ENCODE measurements around the gene IDH2. TPM values are rescaled to one million over a fixed set of nuclear protein-coding genes. Genes with fewer than 3 reads are reported as not detected.
"Not testable (repeated sequence)": the region's sequence is repeated elsewhere in the genome, so short reads cannot be mapped to it uniquely, and the experiment has no call there.

The IDH2 gene
- 100 to 1,000 TPM in 1 of 2 donors, 10 to 100 TPM in 1; 65.5 to 111 TPM for total RNA-seq
- polyA plus RNA-seq (ENCODE audit: insufficient read length in 2 of 2), result 100 to 1,000 TPM; 141 to 144 TPM
- long read RNA-seq, donor 1, transcript IDH2-201 (11 exons, 2,694 nt), result major isoform, 45 of 50 reads
- long read RNA-seq, donor 1, transcript IDH2-204 (9 exons, 1,449 nt), result minor isoform, 5 of 50 reads
- long read RNA-seq, donor 1, partial matches to known transcripts, result 0 of 50 reads
- long read RNA-seq, donor 1, other reads (novel, unspliced or antisense), result 0 of 50 reads
- long read RNA-seq, donor 2, transcript IDH2-201 (11 exons, 2,694 nt), result major isoform, 22 of 25 reads
- long read RNA-seq, donor 2, partial matches to known transcripts, result 0 of 25 reads
- long read RNA-seq, donor 2, other reads (novel, unspliced or antisense), result 0 of 25 reads
- long read RNA-seq, donor 3, transcript IDH2-201 (11 exons, 2,694 nt), result major isoform, 28 of 29 reads
- long read RNA-seq, donor 3, partial matches to known transcripts, result 0 of 29 reads
- long read RNA-seq, donor 3, other reads (novel, unspliced or antisense), result 0 of 29 reads
- long read RNA-seq, donor 4, transcript IDH2-201 (11 exons, 2,694 nt), result major isoform, 44 of 63 reads
- long read RNA-seq, donor 4, partial matches to known transcripts, result 16 of 63 reads
- long read RNA-seq, donor 4, other reads (novel, unspliced or antisense), result 0 of 63 reads

DNA sequence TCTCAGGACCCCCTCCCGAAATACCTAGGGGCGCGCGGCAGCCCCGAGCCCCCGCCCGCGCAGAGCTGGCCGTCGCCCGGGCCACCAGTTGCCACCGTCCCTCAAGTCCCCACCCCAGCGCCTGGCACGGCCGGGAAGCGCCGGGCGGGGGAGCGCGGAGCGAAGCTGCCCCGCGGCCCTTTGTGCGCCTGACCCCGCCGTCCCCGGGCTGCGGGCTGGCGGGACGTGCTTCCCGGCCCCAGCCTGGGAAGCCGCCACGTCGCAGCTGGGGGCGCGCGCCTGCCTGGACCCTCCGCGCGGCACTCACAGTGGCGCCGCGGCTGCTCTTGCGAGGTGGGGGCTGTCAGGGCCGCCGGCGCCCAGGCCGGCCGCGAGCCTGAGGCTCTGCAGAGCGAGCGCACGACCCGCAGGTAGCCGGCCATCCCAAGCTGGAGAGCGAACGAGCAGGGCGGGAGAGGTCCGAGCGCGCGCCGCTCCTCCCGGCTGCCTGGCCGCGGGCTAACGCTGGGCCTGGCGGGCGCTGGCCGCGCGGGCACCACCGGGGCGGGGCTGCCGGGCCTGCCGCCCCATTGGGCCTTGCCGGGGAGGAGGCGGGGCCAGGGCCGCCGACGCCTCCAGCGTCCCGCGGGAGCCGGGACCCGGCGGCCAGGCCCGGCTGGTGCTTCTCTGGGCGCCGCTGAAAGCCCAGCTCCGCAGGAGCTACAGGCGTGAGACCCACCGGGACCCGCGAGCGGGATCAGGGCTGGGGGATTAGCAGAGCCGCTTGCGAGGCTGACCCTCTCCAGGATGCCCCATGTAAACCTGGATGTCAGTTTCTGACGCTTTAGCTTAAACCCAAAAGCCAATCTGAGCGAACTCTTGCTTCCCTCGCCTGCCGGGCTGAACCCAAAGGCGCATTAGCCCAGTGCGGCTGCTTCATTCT is at the start of gene IDH2:
Gene IDH2, minus strand, starts transcription at position 500 of the 922 bp plus-strand sequence. Its CDS starts 78 bp downstream, at position 422.
- Histone ChIP-seq H3K9me3 (ENCODE audit: control insufficient read depth, insufficient read depth, low read length) (no peaks in the 10 kb centered on the region), H3K4me3 (ENCODE audit: low read depth, low read length) (peak within 1 kb of the TSS; percentile 72), H3K27me3 (ENCODE audit: control insufficient read depth, insufficient read depth, low read length) (no peaks in the 10 kb centered on the region), H3K4me1 (ENCODE audit: control insufficient read depth, insufficient read depth, low read length) (peaks cover 64% of the 10 kb centered on the region), H3K27ac (ENCODE audit: low read depth, low read length) (peak within 1 kb of the TSS; percentile 94), H3K36me3 (ENCODE audit: control insufficient read depth, insufficient read depth, low read length) (peaks cover 4% of the 10 kb centered on the region)
- WGBS (ENCODE audit: insufficient coverage), result 0% methylated on average over 104 of the region's 104 CpGs
- DNase-seq (ENCODE audit: low read depth in 4 of 6, low spot score in 6 of 6), result peak; percentile 57 to 95 (median 76)

DNA sequence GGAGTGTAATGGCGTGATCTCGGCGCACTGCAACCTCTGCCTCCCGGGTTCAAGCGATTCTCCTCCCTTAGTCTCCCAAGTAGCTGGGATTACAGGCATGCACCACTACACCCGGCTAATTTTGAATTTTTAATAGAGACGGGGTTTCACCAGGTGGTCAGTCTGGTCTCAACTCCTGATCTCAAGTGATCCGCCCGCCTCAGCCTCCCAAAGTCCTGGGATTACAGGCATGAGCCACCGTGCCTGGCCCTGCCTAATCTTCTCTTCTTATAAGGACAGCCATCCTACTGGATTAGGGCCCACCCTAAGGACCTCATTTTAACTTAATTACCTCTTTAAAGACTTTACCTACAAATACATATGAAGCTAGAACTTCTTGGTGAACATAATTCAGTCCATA is 48.3 kb upstream of the IDH2 start:
- 97% methylated on average over 4 of the region's 10 CpGs for WGBS (ENCODE audit: insufficient coverage)

GRCh38 chr15:90149609-90150340 is 47.5 kb upstream of the IDH2 start:
- Histone ChIP-seq H3K27ac (ENCODE audit: low read depth, low read length) (no peak overlapping the region), H3K4me1 (ENCODE audit: control insufficient read depth, insufficient read depth, low read length) (peaks cover 8% of the 10 kb centered on the region), H3K36me3 (ENCODE audit: control insufficient read depth, insufficient read depth, low read length) (no peaks in the 10 kb centered on the region), H3K9me3 (ENCODE audit: control insufficient read depth, insufficient read depth, low read length) (no peaks in the 10 kb centered on the region), H3K27me3 (ENCODE audit: control insufficient read depth, insufficient read depth, low read length) (no peaks in the 10 kb centered on the region), H3K4me3 (ENCODE audit: low read depth, low read length) (no peak overlapping the region)
- 84% methylated on average over 14 of the region's 14 CpGs for WGBS (ENCODE audit: insufficient coverage)
- no peak for DNase-seq (ENCODE audit: low read depth in 4 of 6, low spot score in 6 of 6)

More for the DNA sequence above, 48.3 kb upstream of the IDH2 start:
- H3K27me3 ChIP-seq (ENCODE audit: control insufficient read depth, insufficient read depth, low read length); H3K36me3 ChIP-seq (ENCODE audit: control insufficient read depth, insufficient read depth, low read length); H3K4me1 ChIP-seq (ENCODE audit: control insufficient read depth, insufficient read depth, low read length); DNase-seq (ENCODE audit: low read depth in 4 of 6, low spot score in 6 of 6); H3K4me3 ChIP-seq (ENCODE audit: low read depth, low read length); H3K27ac ChIP-seq (ENCODE audit: low read depth, low read length); H3K9me3 ChIP-seq (ENCODE audit: control insufficient read depth, insufficient read depth, low read length): not testable (repeated sequence)

GRCh38 chr15:90146198-90146761 is 44.0 kb upstream of the IDH2 start:
- not testable (repeated sequence) for H3K36me3 ChIP-seq (ENCODE audit: control insufficient read depth, insufficient read depth, low read length); H3K9me3 ChIP-seq (ENCODE audit: control insufficient read depth, insufficient read depth, low read length); H3K4me1 ChIP-seq (ENCODE audit: control insufficient read depth, insufficient read depth, low read length); H3K4me3 ChIP-seq (ENCODE audit: low read depth, low read length); DNase-seq (ENCODE audit: low read depth in 4 of 6, low spot score in 6 of 6); H3K27ac ChIP-seq (ENCODE audit: low read depth, low read length); H3K27me3 ChIP-seq (ENCODE audit: control insufficient read depth, insufficient read depth, low read length)
- WGBS (ENCODE audit: insufficient coverage), result 60% methylated on average over 1 of the region's 7 CpGs

GRCh38 chr15:90145761-90146160 is 43.5 kb upstream of the IDH2 start:
- DNase-seq (ENCODE audit: low read depth in 4 of 6, low spot score in 6 of 6), result no peak
- Histone ChIP-seq H3K4me1 (ENCODE audit: control insufficient read depth, insufficient read depth, low read length) (peaks cover 6% of the 10 kb centered on the region), H3K27ac (ENCODE audit: low read depth, low read length) (no peak overlapping the region), H3K9me3 (ENCODE audit: control insufficient read depth, insufficient read depth, low read length) (no peaks in the 10 kb centered on the region), H3K4me3 (ENCODE audit: low read depth, low read length) (no peak overlapping the region), H3K27me3 (ENCODE audit: control insufficient read depth, insufficient read depth, low read length) (peaks cover 2% of the 10 kb centered on the region), H3K36me3 (ENCODE audit: control insufficient read depth, insufficient read depth, low read length) (no peaks in the 10 kb centered on the region)
- WGBS (ENCODE audit: insufficient coverage), result 38% methylated on average over 1 of the region's 4 CpGs

DNA sequence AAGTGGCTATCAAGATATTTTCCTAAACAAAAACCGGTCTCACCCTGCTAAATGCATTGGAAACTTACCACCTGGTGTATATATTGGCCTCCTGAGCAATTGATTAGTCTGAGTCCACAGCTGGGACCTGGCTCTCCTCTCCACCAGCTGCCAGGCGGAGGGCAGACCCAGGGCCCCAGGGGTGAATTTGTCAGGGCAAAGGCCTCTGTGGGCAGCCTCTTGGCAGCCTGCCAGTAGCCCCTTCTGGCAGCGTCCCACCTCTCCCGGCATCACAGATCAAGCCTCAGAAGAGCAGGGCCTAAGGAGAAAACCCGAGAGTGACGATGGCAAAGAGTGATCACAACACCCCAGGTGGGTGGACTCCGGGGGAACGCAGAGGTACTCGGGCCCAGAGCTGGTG is 43.0 kb upstream of the IDH2 start:
- Histone ChIP-seq H3K36me3 (ENCODE audit: control insufficient read depth, insufficient read depth, low read length) (no peaks in the 10 kb centered on the region), H3K9me3 (ENCODE audit: control insufficient read depth, insufficient read depth, low read length) (no peaks in the 10 kb centered on the region), H3K4me3 (ENCODE audit: low read depth, low read length) (no peak overlapping the region), H3K4me1 (ENCODE audit: control insufficient read depth, insufficient read depth, low read length) (peaks cover 6% of the 10 kb centered on the region), H3K27me3 (ENCODE audit: control insufficient read depth, insufficient read depth, low read length) (peaks cover 2% of the 10 kb centered on the region), H3K27ac (ENCODE audit: low read depth, low read length) (no peak overlapping the region)
- WGBS (ENCODE audit: insufficient coverage), result 67% methylated on average over 9 of the region's 9 CpGs
- peak in 1 of 6 donors; percentile 30 for DNase-seq (ENCODE audit: low read depth in 4 of 6, low spot score in 6 of 6)

- Histone ChIP-seq H3K27me3 (ENCODE audit: control insufficient read depth, insufficient read depth, low read length) (peaks cover 2% of the 10 kb centered on the region), H3K27ac (ENCODE audit: low read depth, low read length) (no peak overlapping the region), H3K4me1 (ENCODE audit: control insufficient read depth, insufficient read depth, low read length) (peaks cover 6% of the 10 kb centered on the region), H3K4me3 (ENCODE audit: low read depth, low read length) (no peak overlapping the region), H3K9me3 (ENCODE audit: control insufficient read depth, insufficient read depth, low read length) (no peaks in the 10 kb centered on the region), H3K36me3 (ENCODE audit: control insufficient read depth, insufficient read depth, low read length) (no peaks in the 10 kb centered on the region)
- DNase-seq (ENCODE audit: low read depth in 4 of 6, low spot score in 6 of 6), result peak in 3 of 6 donors; percentile 30 to 77 (median 57)
- WGBS (ENCODE audit: insufficient coverage), result 17% methylated on average over 12 of the region's 12 CpGs
Measured at GRCh38 chr15:90143166-90143655, 40.9 kb upstream of the IDH2 start.

- 98% methylated on average over 7 of the region's 21 CpGs for WGBS (ENCODE audit: insufficient coverage)
- Histone ChIP-seq H3K36me3 (ENCODE audit: control insufficient read depth, insufficient read depth, low read length) (no peaks in the 10 kb centered on the region), H3K27me3 (ENCODE audit: control insufficient read depth, insufficient read depth, low read length) (peaks cover 2% of the 10 kb centered on the region), H3K4me1 (ENCODE audit: control insufficient read depth, insufficient read depth, low read length) (peaks cover 6% of the 10 kb centered on the region), H3K4me3 (ENCODE audit: low read depth, low read length) (no peak overlapping the region), H3K27ac (ENCODE audit: low read depth, low read length) (no peak overlapping the region), H3K9me3 (ENCODE audit: control insufficient read depth, insufficient read depth, low read length) (no peaks in the 10 kb centered on the region)
- no peak for DNase-seq (ENCODE audit: low read depth in 4 of 6, low spot score in 6 of 6)
Measured at GRCh38 chr15:90142216-90143165, 40.2 kb upstream of the IDH2 start.

Data from spinal cord (tissue), 10 donors.